ENCODE results near the gene ARFIP1.

The ARFIP1 gene

GRCh38 chr4:152942346-152942745 is 162.6 kb downstream of the ARFIP1 start:
- peaks cover 0 to 5% of the 10 kb centered on the region in 2 donors for H3K27me3 ChIP-seq (ENCODE audit: control insufficient read depth in 2 of 2, insufficient read depth in 2 of 2, low read length in 2 of 2)
- H3K4me3 ChIP-seq (ENCODE audit: low read length in 2 of 2), result no peak overlapping the region
- peaks cover 5 to 7% of the 10 kb centered on the region in 2 donors for H3K36me3 ChIP-seq (ENCODE audit: control insufficient read depth in 2 of 2, insufficient read depth in 2 of 2, low read length in 2 of 2)
- no peaks in the 10 kb centered on the region for H3K9me3 ChIP-seq (ENCODE audit: control insufficient read depth in 2 of 2, low read length in 2 of 2)
- H3K4me1 ChIP-seq (ENCODE audit: control insufficient read depth in 2 of 2, insufficient read depth in 2 of 2, low read length in 2 of 2), result peaks cover 8 to 15% of the 10 kb centered on the region in 2 donors
- H3K9ac ChIP-seq (ENCODE audit: low read depth in 1 of 2, low read length in 2 of 2), result no peak overlapping the region
- no peak overlapping the region for H3K27ac ChIP-seq (ENCODE audit: low read depth in 2 of 2, low read length in 2 of 2)

DNA sequence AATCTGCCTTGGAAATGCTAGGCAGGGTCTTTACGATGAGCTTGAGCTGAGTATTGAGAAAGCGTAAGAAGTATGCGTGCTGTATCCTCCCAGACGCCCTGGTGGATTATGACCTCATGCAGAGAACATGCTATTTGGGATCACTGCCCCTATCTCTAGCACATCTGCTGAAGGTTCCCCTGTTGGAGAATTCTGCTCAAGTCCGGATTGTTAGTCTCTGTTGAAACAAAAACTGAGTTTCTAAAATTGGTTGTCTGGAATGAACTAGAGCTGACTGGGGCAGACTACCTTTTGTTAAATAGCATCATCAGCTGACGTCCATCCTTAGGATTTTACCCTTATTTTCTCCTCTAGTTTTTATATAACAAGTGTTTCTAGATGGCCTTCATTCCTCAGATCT is 163.9 kb downstream of the ARFIP1 start:
- H3K27ac ChIP-seq (ENCODE audit: low read depth in 2 of 2, low read length in 2 of 2), result peak overlapping the region in 1 of 2 donors; percentile 57

DNA sequence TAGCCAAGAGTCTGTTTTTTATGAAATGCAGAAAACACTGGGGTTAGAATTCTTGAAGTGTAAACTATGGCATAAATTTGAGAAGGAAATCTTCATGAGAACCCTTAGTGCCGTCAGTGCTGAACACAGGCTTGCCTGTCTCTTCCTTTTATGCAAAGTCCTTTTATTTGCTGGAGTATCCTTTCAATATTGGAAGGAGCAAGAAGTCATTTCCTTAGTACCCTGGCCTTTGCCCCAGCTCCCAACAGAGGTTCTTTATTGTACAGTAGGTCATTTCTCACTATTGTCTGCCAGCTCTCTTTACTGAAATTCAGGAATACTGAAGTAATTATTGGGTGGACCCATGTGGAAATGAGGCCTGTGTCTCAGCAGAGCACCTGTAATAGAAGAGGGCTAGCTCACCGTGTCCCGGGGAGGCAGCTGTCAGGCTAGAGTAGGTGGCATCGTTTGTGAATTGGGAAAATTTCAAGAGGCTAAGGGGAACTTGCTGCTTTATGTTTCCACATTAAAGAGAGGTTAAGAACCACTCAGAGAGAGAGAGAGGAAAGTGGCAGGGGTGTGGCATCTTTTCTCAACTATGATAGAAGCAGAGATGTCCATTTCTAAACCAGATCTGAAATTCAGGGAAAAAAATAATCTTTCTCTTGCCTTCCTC is 165.0 kb downstream of the ARFIP1 start:
- Histone ChIP-seq H3K4me1 (ENCODE audit: control insufficient read depth in 2 of 2, insufficient read depth in 2 of 2, low read length in 2 of 2) (peaks cover 8 to 10% of the 10 kb centered on the region in 2 donors), H3K4me3 (ENCODE audit: low read length in 2 of 2) (no peak overlapping the region), H3K9me3 (ENCODE audit: control insufficient read depth in 2 of 2, low read length in 2 of 2) (no peaks in the 10 kb centered on the region), H3K27ac (ENCODE audit: low read depth in 2 of 2, low read length in 2 of 2) (peak overlapping the region; percentile 38 to 70), H3K36me3 (ENCODE audit: control insufficient read depth in 2 of 2, insufficient read depth in 2 of 2, low read length in 2 of 2) (peaks cover 7 to 8% of the 10 kb centered on the region in 2 donors), H3K9ac (ENCODE audit: low read depth in 1 of 2, low read length in 2 of 2) (peak overlapping the region in 1 of 2 donors; percentile 8), H3K27me3 (ENCODE audit: control insufficient read depth in 2 of 2, insufficient read depth in 2 of 2, low read length in 2 of 2) (no peaks in the 10 kb centered on the region)

More for the DNA sequence above, 163.9 kb downstream of the ARFIP1 start:
- Histone ChIP-seq H3K4me3 (ENCODE audit: low read length in 2 of 2) (no peak overlapping the region), H3K27me3 (ENCODE audit: control insufficient read depth in 2 of 2, insufficient read depth in 2 of 2, low read length in 2 of 2) (peaks cover 0 to 3% of the 10 kb centered on the region in 2 donors), H3K4me1 (ENCODE audit: control insufficient read depth in 2 of 2, insufficient read depth in 2 of 2, low read length in 2 of 2) (peaks cover 4 to 11% of the 10 kb centered on the region in 2 donors), H3K9ac (ENCODE audit: low read depth in 1 of 2, low read length in 2 of 2) (no peak overlapping the region), H3K9me3 (ENCODE audit: control insufficient read depth in 2 of 2, low read length in 2 of 2) (no peaks in the 10 kb centered on the region), H3K36me3 (ENCODE audit: control insufficient read depth in 2 of 2, insufficient read depth in 2 of 2, low read length in 2 of 2) (peaks cover 5 to 7% of the 10 kb centered on the region in 2 donors)

DNA sequence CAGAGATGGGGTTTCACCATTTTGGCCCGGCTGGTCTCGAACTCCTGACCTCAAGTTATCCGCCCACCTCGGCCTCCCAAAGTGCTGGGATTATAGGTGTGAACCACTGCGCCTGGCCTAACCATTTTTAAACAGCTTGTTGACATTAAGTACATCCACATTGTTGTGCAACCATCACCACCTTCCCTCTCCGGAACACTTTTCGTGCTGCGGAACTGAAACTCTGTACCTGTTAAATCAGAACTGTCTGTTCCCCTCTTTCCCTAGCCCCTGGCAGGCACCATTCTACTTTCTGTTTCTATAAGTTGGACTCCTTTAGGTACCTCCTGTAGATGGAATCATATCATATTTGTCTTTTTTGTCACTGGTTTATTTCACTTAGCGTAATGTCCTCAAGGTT is 165.9 kb downstream of the ARFIP1 start:
- H3K36me3 ChIP-seq (ENCODE audit: control insufficient read depth in 2 of 2, insufficient read depth in 2 of 2, low read length in 2 of 2), result peaks cover 7 to 8% of the 10 kb centered on the region in 2 donors
- no peaks in the 10 kb centered on the region for H3K9me3 ChIP-seq (ENCODE audit: control insufficient read depth in 2 of 2, low read length in 2 of 2)
- no peak overlapping the region for H3K4me3 ChIP-seq (ENCODE audit: low read length in 2 of 2)
- peaks cover 16 to 18% of the 10 kb centered on the region in 2 donors for H3K4me1 ChIP-seq (ENCODE audit: control insufficient read depth in 2 of 2, insufficient read depth in 2 of 2, low read length in 2 of 2)
- H3K27ac ChIP-seq (ENCODE audit: low read depth in 2 of 2, low read length in 2 of 2), result no peak overlapping the region
- H3K9ac ChIP-seq (ENCODE audit: low read depth in 1 of 2, low read length in 2 of 2), result no peak overlapping the region
- no peaks in the 10 kb centered on the region for H3K27me3 ChIP-seq (ENCODE audit: control insufficient read depth in 2 of 2, insufficient read depth in 2 of 2, low read length in 2 of 2)

DNA sequence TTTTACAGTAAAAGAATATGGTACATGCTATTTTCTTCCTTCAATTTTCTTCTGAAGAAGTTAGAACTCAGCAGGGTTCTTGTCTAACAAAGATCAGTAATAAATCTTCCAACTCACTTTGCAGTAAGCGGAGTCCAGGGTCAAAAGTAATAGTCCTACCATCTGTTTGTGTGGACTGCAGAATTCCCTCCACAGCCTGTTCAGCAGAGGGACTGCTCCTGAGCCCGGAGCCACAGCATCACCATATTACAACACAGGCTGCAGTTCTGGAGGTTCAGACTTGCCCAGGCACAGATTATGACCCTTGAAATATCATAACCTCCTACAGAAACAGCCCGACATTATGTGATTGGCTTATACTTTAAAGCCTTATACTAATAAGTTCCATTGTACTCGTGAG is 166.7 kb downstream of the ARFIP1 start:
- H3K9ac ChIP-seq (ENCODE audit: low read depth in 1 of 2, low read length in 2 of 2), result no peak overlapping the region
- no peaks in the 10 kb centered on the region for H3K9me3 ChIP-seq (ENCODE audit: control insufficient read depth in 2 of 2, low read length in 2 of 2)
- H3K4me3 ChIP-seq (ENCODE audit: low read length in 2 of 2), result no peak overlapping the region
- H3K27me3 ChIP-seq (ENCODE audit: control insufficient read depth in 2 of 2, insufficient read depth in 2 of 2, low read length in 2 of 2), result no peaks in the 10 kb centered on the region
- H3K27ac ChIP-seq (ENCODE audit: low read depth in 2 of 2, low read length in 2 of 2), result no peak overlapping the region
- H3K36me3 ChIP-seq (ENCODE audit: control insufficient read depth in 2 of 2, insufficient read depth in 2 of 2, low read length in 2 of 2), result peaks cover 7 to 8% of the 10 kb centered on the region in 2 donors
- H3K4me1 ChIP-seq (ENCODE audit: control insufficient read depth in 2 of 2, insufficient read depth in 2 of 2, low read length in 2 of 2), result peaks cover 21 to 24% of the 10 kb centered on the region in 2 donors

GRCh38 chr4:152947311-152947710 is 167.6 kb downstream of the ARFIP1 start:
- H3K27me3 ChIP-seq (ENCODE audit: control insufficient read depth in 2 of 2, insufficient read depth in 2 of 2, low read length in 2 of 2), result no peaks in the 10 kb centered on the region

DNA sequence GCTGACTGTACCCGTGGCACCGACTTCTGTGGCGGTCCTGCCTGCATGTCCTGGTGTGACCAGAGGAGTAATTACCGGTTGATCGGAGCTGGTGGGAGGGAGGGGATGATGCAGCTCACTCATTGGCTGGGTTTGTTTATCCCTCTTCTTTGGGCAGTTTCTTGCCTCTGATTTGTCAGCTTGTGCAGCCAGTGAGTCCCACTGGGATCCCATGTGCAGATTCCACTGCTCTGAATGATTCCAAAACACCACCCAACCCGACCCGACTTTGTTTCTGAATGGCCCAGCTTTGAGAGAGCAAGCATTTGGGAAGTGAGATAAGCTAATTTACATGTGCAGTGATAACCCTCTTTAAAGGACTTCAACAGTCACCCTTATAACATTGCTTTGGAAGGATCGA is 170.2 kb downstream of the ARFIP1 start:
- Histone ChIP-seq H3K27ac (ENCODE audit: low read depth in 2 of 2, low read length in 2 of 2) (no peak overlapping the region), H3K4me1 (ENCODE audit: control insufficient read depth in 2 of 2, insufficient read depth in 2 of 2, low read length in 2 of 2) (peaks cover 16 to 32% of the 10 kb centered on the region in 2 donors), H3K9ac (ENCODE audit: low read depth in 1 of 2, low read length in 2 of 2) (no peak overlapping the region), H3K9me3 (ENCODE audit: control insufficient read depth in 2 of 2, low read length in 2 of 2) (no peaks in the 10 kb centered on the region), H3K4me3 (ENCODE audit: low read length in 2 of 2) (no peak overlapping the region), H3K36me3 (ENCODE audit: control insufficient read depth in 2 of 2, insufficient read depth in 2 of 2, low read length in 2 of 2) (peaks cover 3 to 9% of the 10 kb centered on the region in 2 donors), H3K27me3 (ENCODE audit: control insufficient read depth in 2 of 2, insufficient read depth in 2 of 2, low read length in 2 of 2) (no peaks in the 10 kb centered on the region)

More at GRCh38 chr4:152947311-152947710, 167.6 kb downstream of the ARFIP1 start:
- Histone ChIP-seq H3K4me1 (ENCODE audit: control insufficient read depth in 2 of 2, insufficient read depth in 2 of 2, low read length in 2 of 2) (peaks cover 21 to 29% of the 10 kb centered on the region in 2 donors), H3K4me3 (ENCODE audit: low read length in 2 of 2) (no peak overlapping the region), H3K9me3 (ENCODE audit: control insufficient read depth in 2 of 2, low read length in 2 of 2) (no peaks in the 10 kb centered on the region), H3K27ac (ENCODE audit: low read depth in 2 of 2, low read length in 2 of 2) (no peak overlapping the region), H3K36me3 (ENCODE audit: control insufficient read depth in 2 of 2, insufficient read depth in 2 of 2, low read length in 2 of 2) (peaks cover 7 to 8% of the 10 kb centered on the region in 2 donors), H3K9ac (ENCODE audit: low read depth in 1 of 2, low read length in 2 of 2) (no peak overlapping the region)

- peak overlapping the region; percentile 34 to 46 for H3K27ac ChIP-seq (ENCODE audit: low read depth in 2 of 2, low read length in 2 of 2)
Measured at GRCh38 chr4:152950402-152951274, 170.9 kb downstream of the ARFIP1 start.

DNA sequence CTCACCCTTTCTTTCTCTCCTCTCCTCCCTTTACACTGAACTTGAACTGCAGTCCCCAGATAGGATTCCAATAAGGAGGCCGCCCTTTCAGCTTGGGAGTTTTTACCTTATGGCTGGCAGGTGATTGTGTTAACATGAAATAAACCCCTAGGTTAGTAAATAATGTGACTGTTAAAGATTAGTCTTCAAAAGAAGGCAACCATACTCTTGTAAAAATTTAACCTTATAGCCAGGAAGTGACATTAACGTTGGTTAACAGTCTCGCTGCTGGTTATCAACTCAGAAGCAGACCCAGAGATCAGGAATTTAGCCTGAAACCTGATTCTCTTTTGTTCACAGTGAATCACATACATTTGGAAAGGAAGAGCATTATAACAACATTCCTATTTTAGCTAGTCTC is 171.6 kb downstream of the ARFIP1 start:
- H3K27ac ChIP-seq (ENCODE audit: low read depth in 2 of 2, low read length in 2 of 2), result peak overlapping the region in 1 of 2 donors; percentile 34

More at GRCh38 chr4:152950402-152951274, 170.9 kb downstream of the ARFIP1 start:
- Histone ChIP-seq H3K36me3 (ENCODE audit: control insufficient read depth in 2 of 2, insufficient read depth in 2 of 2, low read length in 2 of 2) (peaks cover 3 to 9% of the 10 kb centered on the region in 2 donors), H3K27me3 (ENCODE audit: control insufficient read depth in 2 of 2, insufficient read depth in 2 of 2, low read length in 2 of 2) (no peaks in the 10 kb centered on the region), H3K9ac (ENCODE audit: low read depth in 1 of 2, low read length in 2 of 2) (peak overlapping the region; percentile 28 to 32), H3K4me1 (ENCODE audit: control insufficient read depth in 2 of 2, insufficient read depth in 2 of 2, low read length in 2 of 2) (peaks cover 13 to 32% of the 10 kb centered on the region in 2 donors), H3K4me3 (ENCODE audit: low read length in 2 of 2) (peak overlapping the region in 1 of 2 donors; percentile 34), H3K9me3 (ENCODE audit: control insufficient read depth in 2 of 2, low read length in 2 of 2) (no peaks in the 10 kb centered on the region)

DNA sequence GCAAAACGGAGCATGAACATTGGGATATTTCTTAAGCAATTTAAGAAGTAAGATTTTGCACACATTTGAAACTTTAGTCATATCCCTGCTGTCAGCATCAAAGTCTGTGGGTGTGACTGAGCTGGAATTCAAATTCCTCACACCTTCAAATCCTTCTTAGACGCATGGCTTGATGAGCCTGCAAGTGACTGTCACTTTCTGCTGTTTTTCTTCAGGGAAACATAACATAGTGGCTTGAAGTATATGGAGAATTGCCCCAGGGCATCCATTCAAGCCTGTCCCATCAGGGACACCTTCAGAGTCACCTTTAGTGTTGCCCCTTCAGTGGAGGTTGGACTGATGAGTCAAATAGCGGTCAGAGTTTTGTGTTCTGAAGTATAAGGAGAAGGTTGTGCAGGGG is 173.8 kb downstream of the ARFIP1 start:
- Histone ChIP-seq H3K27ac (ENCODE audit: low read depth in 2 of 2, low read length in 2 of 2) (no peak overlapping the region), H3K9ac (ENCODE audit: low read depth in 1 of 2, low read length in 2 of 2) (no peak overlapping the region), H3K9me3 (ENCODE audit: control insufficient read depth in 2 of 2, low read length in 2 of 2) (no peaks in the 10 kb centered on the region), H3K4me3 (ENCODE audit: low read length in 2 of 2) (no peak overlapping the region), H3K36me3 (ENCODE audit: control insufficient read depth in 2 of 2, insufficient read depth in 2 of 2, low read length in 2 of 2) (peaks cover 3 to 9% of the 10 kb centered on the region in 2 donors), H3K27me3 (ENCODE audit: control insufficient read depth in 2 of 2, insufficient read depth in 2 of 2, low read length in 2 of 2) (no peaks in the 10 kb centered on the region), H3K4me1 (ENCODE audit: control insufficient read depth in 2 of 2, insufficient read depth in 2 of 2, low read length in 2 of 2) (peaks cover 37 to 53% of the 10 kb centered on the region in 2 donors)

More for the DNA sequence above, 171.6 kb downstream of the ARFIP1 start:
- H3K9me3 ChIP-seq (ENCODE audit: control insufficient read depth in 2 of 2, low read length in 2 of 2), result no peaks in the 10 kb centered on the region
- H3K36me3 ChIP-seq (ENCODE audit: control insufficient read depth in 2 of 2, insufficient read depth in 2 of 2, low read length in 2 of 2), result peaks cover 3 to 9% of the 10 kb centered on the region in 2 donors
- no peak overlapping the region for H3K9ac ChIP-seq (ENCODE audit: low read depth in 1 of 2, low read length in 2 of 2)
- no peak overlapping the region for H3K4me3 ChIP-seq (ENCODE audit: low read length in 2 of 2)
- no peaks in the 10 kb centered on the region for H3K27me3 ChIP-seq (ENCODE audit: control insufficient read depth in 2 of 2, insufficient read depth in 2 of 2, low read length in 2 of 2)
- peaks cover 17 to 36% of the 10 kb centered on the region in 2 donors for H3K4me1 ChIP-seq (ENCODE audit: control insufficient read depth in 2 of 2, insufficient read depth in 2 of 2, low read length in 2 of 2)
